ENCODE results near the gene CLDN1.

CLDN1 gene

GRCh38 chr3:190266913-190267290 lies 55.3 kb downstream of the CLDN1 start:
- H3K36me3 ChIP-seq (ENCODE audit: control insufficient read depth, insufficient read depth, low read length), result no peaks in the 10 kb centered on the region
- H3K4me3 ChIP-seq (ENCODE audit: low read length), result no peak overlapping the region
- DNase-seq (ENCODE audit: low read depth, low spot score), result no peak
- H3K27me3 ChIP-seq (ENCODE audit: control insufficient read depth, insufficient read depth, low read length), result no peaks in the 10 kb centered on the region
- no peaks in the 10 kb centered on the region for H3K4me1 ChIP-seq (ENCODE audit: control insufficient read depth, insufficient read depth, low read length)
- H3K9me3 ChIP-seq (ENCODE audit: control insufficient read depth, insufficient read depth, low read length), result no peaks in the 10 kb centered on the region
- H3K27ac ChIP-seq (ENCODE audit: low read length), result no peak overlapping the region
- no CpG with 5 or more reads among the region's 1 CpG for WGBS (ENCODE audit: insufficient coverage, insufficient read length)

GRCh38 chr3:190266265-190266912 lies 55.9 kb downstream of the CLDN1 start:
- H3K36me3 ChIP-seq (ENCODE audit: control insufficient read depth, insufficient read depth, low read length), result no peaks in the 10 kb centered on the region
- peaks cover 2% of the 10 kb centered on the region; the same call in 1 of the 2 replicates for H3K4me1 ChIP-seq (ENCODE audit: control insufficient read depth, insufficient read depth, low read length)
- no peaks in the 10 kb centered on the region for H3K9me3 ChIP-seq (ENCODE audit: control insufficient read depth, insufficient read depth, low read length)
- H3K27ac ChIP-seq (ENCODE audit: low read length), result no peak overlapping the region
- H3K4me3 ChIP-seq (ENCODE audit: low read length), result no peak overlapping the region
- no peaks in the 10 kb centered on the region for H3K27me3 ChIP-seq (ENCODE audit: control insufficient read depth, insufficient read depth, low read length)
- DNase-seq (ENCODE audit: low read depth, low spot score), result no peak

DNA sequence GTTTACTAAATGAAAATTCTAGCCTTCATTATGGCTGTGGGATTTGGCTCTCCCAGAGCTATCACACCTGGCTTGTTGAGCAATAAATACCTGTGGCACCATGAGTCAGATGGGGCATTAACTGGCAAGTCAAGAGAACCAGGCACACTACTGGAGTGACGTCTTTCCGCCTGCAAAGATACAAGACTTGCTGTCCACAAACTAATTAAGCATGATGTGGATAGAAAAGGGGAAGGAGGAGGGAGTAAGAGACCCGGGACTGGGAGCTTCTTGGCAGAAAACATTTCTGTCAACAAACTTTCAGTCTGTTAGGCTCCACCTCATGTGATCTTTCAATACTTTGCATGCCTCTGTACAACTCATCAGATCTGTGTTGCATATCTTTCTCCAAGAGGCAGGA lies 56.5 kb downstream of the CLDN1 start:
- Histone ChIP-seq H3K9me3 (ENCODE audit: control insufficient read depth, insufficient read depth, low read length) (no peaks in the 10 kb centered on the region), H3K36me3 (ENCODE audit: control insufficient read depth, insufficient read depth, low read length) (no peaks in the 10 kb centered on the region), H3K4me1 (ENCODE audit: control insufficient read depth, insufficient read depth, low read length) (peaks cover 2% of the 10 kb centered on the region; the same call in 1 of the 2 replicates), H3K27ac (ENCODE audit: low read length) (no peak overlapping the region), H3K4me3 (ENCODE audit: low read length) (no peak overlapping the region), H3K27me3 (ENCODE audit: control insufficient read depth, insufficient read depth, low read length) (no peaks in the 10 kb centered on the region)
- WGBS (ENCODE audit: insufficient coverage, insufficient read length), result no CpG with 5 or more reads among the region's 3 CpGs
- no peak for DNase-seq (ENCODE audit: low read depth, low spot score)

- H3K9me3 ChIP-seq (ENCODE audit: control insufficient read depth, insufficient read depth, low read length), result no peaks in the 10 kb centered on the region
- H3K27ac ChIP-seq (ENCODE audit: low read length), result no peak overlapping the region
- DNase-seq (ENCODE audit: low read depth, low spot score), result no peak
- H3K36me3 ChIP-seq (ENCODE audit: control insufficient read depth, insufficient read depth, low read length), result no peaks in the 10 kb centered on the region
- no peak overlapping the region for H3K4me3 ChIP-seq (ENCODE audit: low read length)
- peaks cover 2% of the 10 kb centered on the region; the same call in 1 of the 2 replicates for H3K4me1 ChIP-seq (ENCODE audit: control insufficient read depth, insufficient read depth, low read length)
- WGBS (ENCODE audit: insufficient coverage, insufficient read length), result no CpG with 5 or more reads among the region's 1 CpG
- H3K27me3 ChIP-seq (ENCODE audit: control insufficient read depth, insufficient read depth, low read length), result no peaks in the 10 kb centered on the region
Observed at GRCh38 chr3:190265126-190265525, 57.1 kb downstream of the CLDN1 start.

DNA sequence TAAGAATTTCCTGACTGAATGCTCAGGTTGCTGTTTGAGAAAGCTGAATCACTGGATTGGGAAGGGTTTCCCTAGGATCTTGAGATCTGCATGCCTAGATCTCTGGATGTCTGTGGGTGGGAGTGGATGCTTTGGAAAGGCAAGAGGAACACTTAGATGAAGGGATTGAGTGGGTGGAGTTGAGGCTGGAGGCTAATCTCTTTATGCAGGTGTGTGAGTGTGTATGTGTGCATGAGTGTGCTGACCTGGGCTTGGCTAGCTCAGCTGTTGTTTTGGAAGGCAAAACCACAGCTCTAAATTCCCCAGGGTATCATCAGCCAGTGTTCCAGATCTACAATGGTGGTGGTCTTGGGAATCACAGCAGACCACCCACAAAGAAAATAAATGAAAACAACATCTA lies 60.5 kb downstream of the CLDN1 start:
- no peak overlapping the region for H3K27ac ChIP-seq (ENCODE audit: low read length)
- no peaks in the 10 kb centered on the region for H3K36me3 ChIP-seq (ENCODE audit: control insufficient read depth, insufficient read depth, low read length)
- DNase-seq (ENCODE audit: low read depth, low spot score), result no peak
- no peaks in the 10 kb centered on the region for H3K27me3 ChIP-seq (ENCODE audit: control insufficient read depth, insufficient read depth, low read length)
- H3K4me3 ChIP-seq (ENCODE audit: low read length), result no peak overlapping the region
- no peaks in the 10 kb centered on the region for H3K9me3 ChIP-seq (ENCODE audit: control insufficient read depth, insufficient read depth, low read length)
- peaks cover 2% of the 10 kb centered on the region; the same call in 1 of the 2 replicates for H3K4me1 ChIP-seq (ENCODE audit: control insufficient read depth, insufficient read depth, low read length)

DNA sequence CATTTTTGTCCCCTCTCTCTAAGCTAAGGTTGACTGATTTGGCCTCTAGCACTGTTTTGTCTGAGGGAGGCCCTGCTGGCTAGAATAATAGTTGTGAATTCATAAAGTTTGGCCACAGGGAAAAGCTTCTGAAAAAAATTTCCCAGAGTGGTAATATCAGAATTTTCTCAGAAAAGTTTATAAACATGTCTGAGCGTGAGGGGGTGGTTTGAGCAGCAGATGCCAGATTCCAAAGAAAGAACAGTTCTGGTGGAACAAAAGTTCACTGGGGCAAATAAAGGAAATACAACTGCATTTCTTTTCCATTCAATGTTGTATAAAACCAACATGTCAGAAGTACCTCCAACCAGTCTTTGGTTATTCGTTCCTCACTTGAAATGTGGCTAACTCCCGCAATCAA lies 61.2 kb downstream of the CLDN1 start:
- no peak overlapping the region for H3K4me3 ChIP-seq (ENCODE audit: low read length)
- no peaks in the 10 kb centered on the region for H3K9me3 ChIP-seq (ENCODE audit: control insufficient read depth, insufficient read depth, low read length)
- H3K36me3 ChIP-seq (ENCODE audit: control insufficient read depth, insufficient read depth, low read length), result no peaks in the 10 kb centered on the region
- no peak for DNase-seq (ENCODE audit: low read depth, low spot score)
- H3K4me1 ChIP-seq (ENCODE audit: control insufficient read depth, insufficient read depth, low read length), result peaks cover 2% of the 10 kb centered on the region; the same call in 1 of the 2 replicates
- H3K27me3 ChIP-seq (ENCODE audit: control insufficient read depth, insufficient read depth, low read length), result no peaks in the 10 kb centered on the region
- no CpG with 5 or more reads among the region's 3 CpGs for WGBS (ENCODE audit: insufficient coverage, insufficient read length)
- no peak overlapping the region for H3K27ac ChIP-seq (ENCODE audit: low read length)

DNA sequence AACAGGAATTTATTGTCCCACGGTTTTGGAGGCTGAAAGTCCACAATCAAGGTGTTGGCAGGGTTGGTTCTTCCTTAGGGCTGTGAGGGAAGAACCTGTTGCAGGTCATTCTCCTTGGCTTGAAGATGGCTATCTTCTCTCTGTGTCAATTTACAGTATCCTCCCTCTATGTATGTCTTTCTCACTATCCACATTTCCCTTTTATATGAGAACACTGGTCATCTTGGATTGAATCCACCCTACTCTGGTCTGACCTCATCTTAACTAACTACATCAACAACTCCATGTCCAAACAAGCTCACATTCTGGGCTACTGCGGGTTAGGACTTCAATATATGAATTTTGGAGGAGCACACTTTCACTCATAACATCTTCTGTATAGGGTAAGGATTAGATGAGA lies 61.9 kb downstream of the CLDN1 start:
- no peak overlapping the region for H3K27ac ChIP-seq (ENCODE audit: low read length)
- no peaks in the 10 kb centered on the region for H3K27me3 ChIP-seq (ENCODE audit: control insufficient read depth, insufficient read depth, low read length)
- H3K9me3 ChIP-seq (ENCODE audit: control insufficient read depth, insufficient read depth, low read length), result no peaks in the 10 kb centered on the region
- no CpG with 5 or more reads among the region's 2 CpGs for WGBS (ENCODE audit: insufficient coverage, insufficient read length)
- peaks cover 2% of the 10 kb centered on the region; the same call in 1 of the 2 replicates for H3K4me1 ChIP-seq (ENCODE audit: control insufficient read depth, insufficient read depth, low read length)
- DNase-seq (ENCODE audit: low read depth, low spot score), result no peak
- H3K36me3 ChIP-seq (ENCODE audit: control insufficient read depth, insufficient read depth, low read length), result no peaks in the 10 kb centered on the region
- no peak overlapping the region for H3K4me3 ChIP-seq (ENCODE audit: low read length)

DNA sequence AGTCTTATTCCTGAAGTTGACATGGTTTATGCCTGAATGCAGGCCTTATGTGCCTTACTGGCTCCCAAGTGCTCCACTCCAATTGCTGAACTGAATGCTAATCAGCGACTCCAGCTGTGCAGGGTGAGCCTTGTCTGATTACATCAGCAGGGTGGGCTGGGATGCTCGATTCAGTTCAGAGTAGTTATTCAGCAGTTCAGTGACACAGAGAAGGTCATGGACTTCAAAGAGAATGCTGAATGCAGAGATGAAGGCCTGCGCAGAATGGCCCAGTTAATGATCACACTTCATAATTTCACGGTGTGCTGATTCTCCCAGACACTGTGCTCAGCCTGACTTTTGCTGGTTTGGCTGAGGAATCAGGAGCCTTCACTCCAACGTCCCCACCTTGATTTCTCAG lies 63.6 kb downstream of the CLDN1 start:
- no peaks in the 10 kb centered on the region for H3K36me3 ChIP-seq (ENCODE audit: control insufficient read depth, insufficient read depth, low read length)
- no peak overlapping the region for H3K4me3 ChIP-seq (ENCODE audit: low read length)
- H3K27ac ChIP-seq (ENCODE audit: low read length), result no peak overlapping the region
- no peaks in the 10 kb centered on the region for H3K27me3 ChIP-seq (ENCODE audit: control insufficient read depth, insufficient read depth, low read length)
- no peaks in the 10 kb centered on the region for H3K9me3 ChIP-seq (ENCODE audit: control insufficient read depth, insufficient read depth, low read length)
- no peak for DNase-seq (ENCODE audit: low read depth, low spot score)
- H3K4me1 ChIP-seq (ENCODE audit: control insufficient read depth, insufficient read depth, low read length), result peaks cover 2% of the 10 kb centered on the region; the same call in 1 of the 2 replicates
- no CpG with 5 or more reads among the region's 5 CpGs for WGBS (ENCODE audit: insufficient coverage, insufficient read length)

All from iPS DF 6.9 (cell line).